K562 (cell line): Measurements from ENCODE around the gene SLC35F5. TPM values are rescaled to one million over a fixed set of nuclear protein-coding genes. Genes with fewer than 3 reads are reported as not detected.

Experiments used
- AFF4 ChIP-seq: sonication (generic); formaldehyde crosslinking; IDR thresholded peaks from 2 replicates; pipeline ENCODE4 v1.8.0; 2023; ENCODE audit warnings: mild to moderate bottlenecking, missing genetic modification reagents
- CAMTA2 ChIP-seq: fragments of 250-450 bp; sonication (Bioruptor Pico); conservative IDR thresholded peaks from 2 replicates; pipeline ENCODE4 v1.5.1; 2022
- COPS2 ChIP-seq: fragments of 450-650 bp; conservative IDR thresholded peaks from 2 replicates; pipeline ENCODE4 v1.6.1; 2016; ENCODE audit warnings: mild to moderate bottlenecking, moderate library complexity
- CREB1 ChIP-seq, 2 experiments: sonication (generic) in 1 of 2; formaldehyde crosslinking in 1 of 2; IDR thresholded peaks; 2 replicates each; pipeline versions ENCODE4 v1.6.1 to v1.8.0; 2012 to 2022; ENCODE audit warnings: inconsistent platforms in 1 of 2, mild to moderate bottlenecking in 1 of 2, missing genetic modification reagents in 1 of 2, moderate library complexity in 1 of 2
- FOXP1 ChIP-seq: sonication (generic); formaldehyde crosslinking; IDR thresholded peaks from 2 replicates; pipeline ENCODE4 v1.8.0; 2022; ENCODE audit warnings: mild to moderate bottlenecking, missing genetic modification reagents
- NFIC ChIP-seq: fragments of 450-650 bp; IDR thresholded peaks from 2 replicates; pipeline ENCODE4 v1.6.1; 2017; ENCODE audit warnings: mild to moderate bottlenecking, inconsistent platforms
- RBM39 ChIP-seq: fragments of 200-400 bp; formaldehyde crosslinking; optimal IDR thresholded peaks from 2 replicates; pipeline ENCODE3; 2018; ENCODE audit warnings: low read depth, low read length
- RCOR1 ChIP-seq, 2 experiments: IDR thresholded peaks; 2 replicates each; pipeline ENCODE4 v1.6.1; 2012; ENCODE audit warnings: low read depth in 2 of 2, low read length in 2 of 2, borderline replicate concordance in 1 of 2, improper control_type of control experiment in 1 of 2
- YY1 ChIP-seq, 3 experiments: IDR thresholded peaks; 2 replicates each; pipeline ENCODE4 v1.6.1; 2011; ENCODE audit warnings: low read length in 2 of 3, mild to moderate bottlenecking in 2 of 3, moderate library complexity in 2 of 3, borderline replicate concordance in 1 of 3, control low read depth in 1 of 3, low read depth in 1 of 3; ENCODE audit not compliant: insufficient read depth in 3 of 3, insufficient replicate concordance in 2 of 3, control insufficient read depth in 1 of 3, insufficient read length in 1 of 3; ENCODE audit errors: extremely low read depth in 1 of 3
- ZNF280A ChIP-seq: fragments of 450-650 bp; IDR thresholded peaks from 2 replicates; pipeline ENCODE4 v1.6.1; 2018; ENCODE audit warnings: mild to moderate bottlenecking, low read depth; ENCODE audit not compliant: partially characterized antibody
- polyA plus RNA-seq, 8 experiments: library from polyadenylated mRNA; depleted of rRNA in 4 of 8; stranded (reverse) in 5 of 8; unstranded in 3 of 8; fragments of >200 nt; fragmentation: Nextera tagmentation in 2 of 8; fragmentation: Illumina TruSeq in 1 of 8; extraction: Ambion mirVana in 2 of 8; extraction: Trizol in 1 of 8; gene quantifications; 2 replicates each; pipeline versions ENCODE4 v1.2.1 to v1.2.3, GENCODE V29; 2011 to 2014; ENCODE audit warnings: inconsistent platforms in 1 of 8, missing spikeins in 1 of 8
- total RNA-seq, 7 experiments: library from RNA; depleted of rRNA in 6 of 7; stranded (reverse); fragments of >200 nt in 6 of 7; fragmentation: Illumina TruSeq in 2 of 7; extraction: Trizol in 2 of 7; gene quantifications; 2 replicates each; pipeline versions ENCODE4 v1.2.1 to v1.2.3, GENCODE V29; 2011 to 2021; ENCODE audit warnings: low replicate concordance in 1 of 7
- TF ChIP-seq, protein P1 (sequence below): IDR thresholded peaks from 2 replicates; pipeline ENCODE4 v1.6.1; 2016; ENCODE audit warnings: missing genetic modification characterization, missing compliant biosample characterization
- TF ChIP-seq, protein P2 (sequence below): IDR thresholded peaks from 3 replicates; pipeline ENCODE4 v1.6.1; 2011; ENCODE audit warnings: borderline replicate concordance, mild to moderate bottlenecking, moderate library complexity; ENCODE audit not compliant: insufficient read length; ENCODE audit errors: extremely low read depth
- TF ChIP-seq, protein P3 (sequence below): fragments of 450-650 bp; formaldehyde crosslinking; IDR thresholded peaks from 2 replicates; pipeline ENCODE4 v1.4.0; 2020; ENCODE audit warnings: mild to moderate bottlenecking

The SLC35F5 gene
- total and polyA plus RNA-seq, 9 of the 15 experiments (the other 6 are each of a cell fraction or from before 2014, with no cell fraction given), result 4.9 to 50.7 (median 30.5) TPM

DNA sequence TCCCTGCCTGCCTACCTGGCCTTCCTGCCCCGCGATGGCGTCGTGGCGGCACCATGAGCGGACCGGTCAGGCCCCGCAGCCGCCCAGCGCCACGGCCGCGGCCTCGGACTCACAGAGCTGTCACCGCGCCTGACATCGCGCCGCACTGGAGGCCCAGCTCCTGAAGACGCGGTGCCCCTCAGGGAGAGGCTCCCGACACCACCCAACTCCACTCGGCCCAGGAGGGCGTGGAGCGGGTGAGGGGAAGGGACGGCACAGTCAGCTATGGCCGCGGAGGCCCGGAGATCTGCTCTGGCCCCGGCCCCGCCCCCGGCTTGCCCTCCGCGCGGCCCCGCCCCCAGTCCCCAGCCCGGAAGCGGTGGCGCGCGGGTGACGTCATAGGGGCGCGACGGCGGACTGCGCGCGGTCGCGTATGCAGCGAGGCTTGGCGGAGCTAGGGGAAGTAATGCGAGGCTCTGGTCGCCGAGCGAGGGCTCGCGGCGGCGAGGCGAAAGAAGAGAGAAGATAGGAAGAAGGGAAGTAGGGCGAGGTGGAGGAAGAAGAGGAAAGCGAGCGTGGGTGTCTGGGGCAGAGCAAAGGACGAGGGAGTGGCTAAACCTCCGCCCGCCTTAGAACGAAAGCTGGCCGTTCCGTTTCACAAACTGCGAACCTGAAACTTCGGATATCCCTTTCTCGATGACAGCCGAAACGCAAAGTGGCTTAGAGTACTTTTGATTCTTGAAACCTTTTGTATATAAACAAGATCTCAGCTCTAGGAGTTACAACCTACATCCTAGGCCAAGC, at the start of gene SLC35F5 (continued):
- TF ChIP-seq CREB1 (IDR thresholded peaks at IDR 0.05) (peak; percentile 98), CREB1 (CRISPR knock-in tag; IDR thresholded peaks at IDR 0.05) (peak; percentile 99), AFF4 (CRISPR knock-in tag) (no peak; the same call in none of the 2 replicates), RCOR1 (IDR thresholded peaks at IDR 0.05; ENCODE audit: borderline replicate concordance in 1 of 2, low read depth in 2 of 2, low read length in 2 of 2) (peak in 1 of 2 experiments; percentile 7; a peak in 1 of 4 replicates), CAMTA2 (CRISPR knock-in tag) (0 out of 2 replicates have a peak, but pooled peaks have one; percentile 33), NFIC (peak; percentile 52; the same call in 1 of the 2 replicates), COPS2 (no peak), YY1 (IDR thresholded peaks at IDR 0.05; ENCODE audit: borderline replicate concordance in 1 of 3, control insufficient read depth in 1 of 3, extremely low read depth in 1 of 3, insufficient read depth in 3 of 3, insufficient read length in 1 of 3, insufficient replicate concordance in 2 of 3, low read depth in 1 of 3, low read length in 2 of 3) (peak; percentile 38 to 88 (median 73)), ZNF280A (no peak), FOXP1 (CRISPR knock-in tag) (no peak), RBM39 (no peak)
- TF ChIP-seq, protein P1, sequence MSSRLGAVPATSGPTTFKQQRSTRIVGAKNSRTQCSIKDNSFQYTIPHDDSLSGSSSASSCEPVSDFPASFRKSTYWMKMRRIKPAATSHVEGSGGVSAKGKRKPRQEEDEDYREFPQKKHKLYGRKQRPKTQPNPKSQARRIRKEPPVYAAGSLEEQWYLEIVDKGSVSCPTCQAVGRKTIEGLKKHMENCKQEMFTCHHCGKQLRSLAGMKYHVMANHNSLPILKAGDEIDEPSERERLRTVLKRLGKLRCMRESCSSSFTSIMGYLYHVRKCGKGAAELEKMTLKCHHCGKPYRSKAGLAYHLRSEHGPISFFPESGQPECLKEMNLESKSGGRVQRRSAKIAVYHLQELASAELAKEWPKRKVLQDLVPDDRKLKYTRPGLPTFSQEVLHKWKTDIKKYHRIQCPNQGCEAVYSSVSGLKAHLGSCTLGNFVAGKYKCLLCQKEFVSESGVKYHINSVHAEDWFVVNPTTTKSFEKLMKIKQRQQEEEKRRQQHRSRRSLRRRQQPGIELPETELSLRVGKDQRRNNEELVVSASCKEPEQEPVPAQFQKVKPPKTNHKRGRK (tag), result peak; percentile 74
- TF ChIP-seq, protein P2, sequence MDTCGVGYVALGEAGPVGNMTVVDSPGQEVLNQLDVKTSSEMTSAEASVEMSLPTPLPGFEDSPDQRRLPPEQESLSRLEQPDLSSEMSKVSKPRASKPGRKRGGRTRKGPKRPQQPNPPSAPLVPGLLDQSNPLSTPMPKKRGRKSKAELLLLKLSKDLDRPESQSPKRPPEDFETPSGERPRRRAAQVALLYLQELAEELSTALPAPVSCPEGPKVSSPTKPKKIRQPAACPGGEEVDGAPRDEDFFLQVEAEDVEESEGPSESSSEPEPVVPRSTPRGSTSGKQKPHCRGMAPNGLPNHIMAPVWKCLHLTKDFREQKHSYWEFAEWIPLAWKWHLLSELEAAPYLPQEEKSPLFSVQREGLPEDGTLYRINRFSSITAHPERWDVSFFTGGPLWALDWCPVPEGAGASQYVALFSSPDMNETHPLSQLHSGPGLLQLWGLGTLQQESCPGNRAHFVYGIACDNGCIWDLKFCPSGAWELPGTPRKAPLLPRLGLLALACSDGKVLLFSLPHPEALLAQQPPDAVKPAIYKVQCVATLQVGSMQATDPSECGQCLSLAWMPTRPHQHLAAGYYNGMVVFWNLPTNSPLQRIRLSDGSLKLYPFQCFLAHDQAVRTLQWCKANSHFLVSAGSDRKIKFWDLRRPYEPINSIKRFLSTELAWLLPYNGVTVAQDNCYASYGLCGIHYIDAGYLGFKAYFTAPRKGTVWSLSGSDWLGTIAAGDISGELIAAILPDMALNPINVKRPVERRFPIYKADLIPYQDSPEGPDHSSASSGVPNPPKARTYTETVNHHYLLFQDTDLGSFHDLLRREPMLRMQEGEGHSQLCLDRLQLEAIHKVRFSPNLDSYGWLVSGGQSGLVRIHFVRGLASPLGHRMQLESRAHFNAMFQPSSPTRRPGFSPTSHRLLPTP, result no peak
- TF ChIP-seq, protein P3, sequence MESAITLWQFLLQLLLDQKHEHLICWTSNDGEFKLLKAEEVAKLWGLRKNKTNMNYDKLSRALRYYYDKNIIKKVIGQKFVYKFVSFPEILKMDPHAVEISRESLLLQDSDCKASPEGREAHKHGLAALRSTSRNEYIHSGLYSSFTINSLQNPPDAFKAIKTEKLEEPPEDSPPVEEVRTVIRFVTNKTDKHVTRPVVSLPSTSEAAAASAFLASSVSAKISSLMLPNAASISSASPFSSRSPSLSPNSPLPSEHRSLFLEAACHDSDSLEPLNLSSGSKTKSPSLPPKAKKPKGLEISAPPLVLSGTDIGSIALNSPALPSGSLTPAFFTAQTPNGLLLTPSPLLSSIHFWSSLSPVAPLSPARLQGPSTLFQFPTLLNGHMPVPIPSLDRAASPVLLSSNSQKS, result no peak
